Measurements from ENCODE around the gene CDKN1C.

CDKN1C gene

GRCh38 chr11:2923446-2924375 lies 38.1 kb upstream of the CDKN1C start:
- Histone ChIP-seq H3K4me3 (ENCODE audit: severe bottlenecking) (no peak overlapping the region), H3K9me3 (ENCODE audit: severe bottlenecking) (no peaks in the 10 kb centered on the region), H3K27ac (ENCODE audit: poor library complexity, severe bottlenecking) (no peak overlapping the region), H3K27me3 (ENCODE audit: insufficient read depth, poor library complexity, severe bottlenecking) (no peaks in the 10 kb centered on the region), H3K36me3 (ENCODE audit: low read depth) (peaks cover 22% of the 10 kb centered on the region), H3K4me1 (ENCODE audit: insufficient read depth, poor library complexity, severe bottlenecking) (peaks cover 2% of the 10 kb centered on the region)
- DNase-seq (ENCODE audit: low spot score) (no peak), ATAC-seq (ENCODE audit: low read depth) (no peak)
- TF ChIP-seq CTCF (IDR thresholded peaks at IDR 0.05; ENCODE audit: poor library complexity, severe bottlenecking), result no peak

- TF ChIP-seq CTCF (IDR thresholded peaks at IDR 0.05; ENCODE audit: poor library complexity, severe bottlenecking), result no peak
- Histone ChIP-seq H3K4me1 (ENCODE audit: insufficient read depth, poor library complexity, severe bottlenecking) (peaks cover 2% of the 10 kb centered on the region), H3K27me3 (ENCODE audit: insufficient read depth, poor library complexity, severe bottlenecking) (no peaks in the 10 kb centered on the region), H3K36me3 (ENCODE audit: low read depth) (peaks cover 12% of the 10 kb centered on the region), H3K27ac (ENCODE audit: poor library complexity, severe bottlenecking) (no peak overlapping the region), H3K4me3 (ENCODE audit: severe bottlenecking) (no peak overlapping the region), H3K9me3 (ENCODE audit: severe bottlenecking) (no peaks in the 10 kb centered on the region)
- DNase-seq (ENCODE audit: low spot score) (no peak), ATAC-seq (ENCODE audit: low read depth) (no peak)
Measured at GRCh38 chr11:2922655-2923054, 37.1 kb upstream of the CDKN1C start.

- H3K36me3 ChIP-seq (ENCODE audit: low read depth), result peaks cover 5% of the 10 kb centered on the region
- H3K4me3 ChIP-seq (ENCODE audit: severe bottlenecking), result no peak overlapping the region
- no peaks in the 10 kb centered on the region for H3K27me3 ChIP-seq (ENCODE audit: insufficient read depth, poor library complexity, severe bottlenecking)
- TF ChIP-seq CTCF (IDR thresholded peaks at IDR 0.05; ENCODE audit: poor library complexity, severe bottlenecking), result no peak
- ATAC-seq (ENCODE audit: low read depth) (no peak), DNase-seq (ENCODE audit: low spot score) (no peak)
- H3K27ac ChIP-seq (ENCODE audit: poor library complexity, severe bottlenecking), result no peak overlapping the region
- H3K9me3 ChIP-seq (ENCODE audit: severe bottlenecking), result no peaks in the 10 kb centered on the region
- H3K4me1 ChIP-seq (ENCODE audit: insufficient read depth, poor library complexity, severe bottlenecking), result no peaks in the 10 kb centered on the region
Measured at GRCh38 chr11:2921742-2922493, 36.3 kb upstream of the CDKN1C start.

GRCh38 chr11:2921261-2921660 lies 35.7 kb upstream of the CDKN1C start:
- ATAC-seq (ENCODE audit: low read depth) (no peak), DNase-seq (ENCODE audit: low spot score) (no peak)
- H3K9me3 ChIP-seq (ENCODE audit: severe bottlenecking), result no peaks in the 10 kb centered on the region
- H3K4me3 ChIP-seq (ENCODE audit: severe bottlenecking), result no peak overlapping the region
- no peaks in the 10 kb centered on the region for H3K27me3 ChIP-seq (ENCODE audit: insufficient read depth, poor library complexity, severe bottlenecking)
- H3K27ac ChIP-seq (ENCODE audit: poor library complexity, severe bottlenecking), result no peak overlapping the region
- H3K36me3 ChIP-seq (ENCODE audit: low read depth), result no peaks in the 10 kb centered on the region
- TF ChIP-seq CTCF (IDR thresholded peaks at IDR 0.05; ENCODE audit: poor library complexity, severe bottlenecking), result no peak
- H3K4me1 ChIP-seq (ENCODE audit: insufficient read depth, poor library complexity, severe bottlenecking), result no peaks in the 10 kb centered on the region
